B cell (primary cell): Measurements from ENCODE around the gene BBOX1. TPM values are rescaled to one million over a fixed set of nuclear protein-coding genes. Genes with fewer than 3 reads are reported as not detected.

Source experiments
- ATAC-seq: fragments of 200-7000 bp; cut with Tn5 transposase; one replicate; pipeline ENCODE4 v1.10.0; 2021; ENCODE audit warnings: low read depth, mild to moderate bottlenecking, moderate number of reproducible peaks, moderate library complexity
- CTCF ChIA-PET: fragments of 350-600 bp; sonication (Branson Sonifier 250); formaldehyde crosslinking; loops from one replicate; lab custom pipeline; 2021; ENCODE audit warnings: antibody characterized with exemption, inconsistent platforms; lab: Charles Lee
- POLR2A ChIA-PET: fragments of 350-600 bp; sonication (Branson Sonifier 250); formaldehyde crosslinking; loops from one replicate; lab custom pipeline; 2021; ENCODE audit warnings: antibody characterized with exemption; lab: Charles Lee
- DNase-seq: peaks from one replicate; pipeline ENCODE4 v3.0.0; 2013
- H2AFZ ChIP-seq: 2 replicates; pipeline ENCODE4 v1.6.1; 2012; ENCODE audit warnings: mild to moderate bottlenecking, low read depth, low read length; ENCODE audit not compliant: insufficient read depth, poor library complexity, severe bottlenecking
- H3K27ac ChIP-seq, 2 donors: 1 replicate in 1 of 2; 2 replicates in 1 of 2; pipeline ENCODE4 v1.5.1; 2012 to 2013; ENCODE audit warnings: low read length in 2 of 2, mild to moderate bottlenecking in 2 of 2, moderate library complexity in 1 of 2
- H3K27me3 ChIP-seq, 4 experiments: fragments of 200-600 bp in 1 of 4; sonication (generic) in 1 of 4; replicated peaks in 1 of 4; 1 replicate in 2 of 4; 2 replicates in 2 of 4; pipeline versions ENCODE4 v1.6.1 to v1.7.0; 2013 to 2016; ENCODE audit warnings: low read length in 3 of 4, mild to moderate bottlenecking in 2 of 4, mixed read lengths in 1 of 4, moderate library complexity in 1 of 4; ENCODE audit not compliant: insufficient read depth in 4 of 4, control insufficient read depth in 3 of 4; ENCODE audit errors: control extremely low read depth in 1 of 4
- H3K36me3 ChIP-seq, 2 experiments: replicated peaks in 1 of 2; 1 replicate in 1 of 2; 2 replicates in 1 of 2; pipeline versions ENCODE4 v1.6.1 to v1.7.1; 2013; ENCODE audit warnings: low read length in 1 of 2; ENCODE audit not compliant: insufficient read depth in 2 of 2, control insufficient read depth in 1 of 2; ENCODE audit errors: control extremely low read depth in 1 of 2, extremely low read depth in 1 of 2
- H3K4me1 ChIP-seq, 2 donors: fragments of 200-600 bp in 1 of 2; sonication (generic) in 1 of 2; 1 replicate in 1 of 2; 2 replicates in 1 of 2; pipeline versions ENCODE4 v1.5.1 to v1.6.1; 2013 to 2017; ENCODE audit warnings: low read length in 2 of 2; ENCODE audit not compliant: control insufficient read depth in 2 of 2, insufficient read depth in 2 of 2
- H3K4me2 ChIP-seq: replicated peaks from 2 replicates; pipeline ENCODE3; 2012; ENCODE audit warnings: mild to moderate bottlenecking, low read depth, low read length; ENCODE audit not compliant: poor library complexity, severe bottlenecking
- H3K4me3 ChIP-seq, 5 experiments: fragments of 200-600 bp in 1 of 5; sonication (generic) in 1 of 5; 1 replicate in 3 of 5; 2 replicates in 2 of 5; pipeline versions ENCODE4 v1.5.1 to v1.7.0; 2011 to 2016; ENCODE audit warnings: low read length in 4 of 5, mild to moderate bottlenecking in 4 of 5, low read depth in 2 of 5, control low read depth in 1 of 5, moderate library complexity in 1 of 5; ENCODE audit not compliant: insufficient read depth in 1 of 5; ENCODE audit errors: control extremely low read depth in 1 of 5, extremely low read depth in 1 of 5
- H3K79me2 ChIP-seq: fragments of 200-600 bp; sonication (generic); one replicate; pipeline ENCODE4 v1.6.0; 2016; ENCODE audit warnings: low read length; ENCODE audit not compliant: control insufficient read depth, insufficient read depth
- H3K9ac ChIP-seq: fragments of 200-600 bp; sonication (generic); 2 replicates; pipeline ENCODE4 v1.6.1; 2017; ENCODE audit warnings: mild to moderate bottlenecking, low read length, moderate library complexity
- H3K9me3 ChIP-seq, 3 donors: one replicate each; pipeline versions ENCODE4 v1.6.1 to v1.7.1; 2013; ENCODE audit warnings: low read length in 2 of 3; ENCODE audit not compliant: control insufficient read depth in 2 of 3, insufficient read depth in 1 of 3; ENCODE audit errors: control extremely low read depth in 1 of 3
- H4K20me1 ChIP-seq: 2 replicates; pipeline ENCODE4 v1.6.0; 2012; ENCODE audit warnings: mild to moderate bottlenecking, low read length; ENCODE audit not compliant: insufficient read depth, control insufficient read depth, poor library complexity, severe bottlenecking
- H3K27ac Mint-ChIP-seq: one replicate; pipeline ENCODE4 v1.8.0; 2021; ENCODE audit warnings: mixed read lengths
- H3K27me3 Mint-ChIP-seq: one replicate; pipeline ENCODE4 v1.8.0; 2021; ENCODE audit warnings: mixed read lengths
- H3K4me1 Mint-ChIP-seq: one replicate; pipeline ENCODE4 v1.8.0; 2021; ENCODE audit warnings: mixed read lengths
- H3K4me3 Mint-ChIP-seq: one replicate; pipeline ENCODE4 v1.8.0; 2021; ENCODE audit warnings: mixed read lengths
- H3K9me3 Mint-ChIP-seq: one replicate; pipeline ENCODE4 v1.8.0; 2022; ENCODE audit warnings: mixed read lengths; ENCODE audit not compliant: insufficient read depth
- EZH2 ChIP-seq: IDR thresholded peaks from 2 replicates; pipeline ENCODE4 v1.6.1; 2012; ENCODE audit warnings: borderline replicate concordance, low read depth, mild to moderate bottlenecking, moderate library complexity, low read length; ENCODE audit not compliant: insufficient read depth, poor library complexity, severe bottlenecking
- WGBS: methylation state at CpG from one replicate; pipeline ENCODE4 v1.1.5; 2013; ENCODE audit warnings: missing lambda C conversion rate; ENCODE audit not compliant: insufficient coverage; 5-methylcytosine and 5-hydroxymethylcytosine counted together
- intact Hi-C: fragments of 100-400 bp; cut with micrococcal nuclease; formaldehyde crosslinking; loops from one replicate; pipeline ENCODE4 v1.10.0; 2022
- polyA plus RNA-seq: library from polyadenylated mRNA; depleted of rRNA; stranded (reverse); fragments of >200 nt; gene quantifications from 2 replicates; pipeline ENCODE4 v1.2.3, GENCODE V29; 2012
- total RNA-seq, 2 donors: library from RNA; stranded (reverse); fragments of 120-200 nt in 1 of 2; gene quantifications; 1 replicate in 1 of 2; 2 replicates in 1 of 2; pipeline versions ENCODE4 v1.2.3 to v1.2.4, GENCODE V29; 2013 to 2022
- TF ChIP-seq, protein P1 (sequence below): fragments of 200-600 bp; IDR thresholded peaks from one replicate; pipeline ENCODE4 v1.8.0; 2022; ENCODE audit warnings: antibody characterized with exemption, mild to moderate bottlenecking

The BBOX1 gene
- total and polyA plus RNA-seq, 2 donors (not counting 1 experiment from before 2014, with no cell fraction given), result not detected

DNA sequence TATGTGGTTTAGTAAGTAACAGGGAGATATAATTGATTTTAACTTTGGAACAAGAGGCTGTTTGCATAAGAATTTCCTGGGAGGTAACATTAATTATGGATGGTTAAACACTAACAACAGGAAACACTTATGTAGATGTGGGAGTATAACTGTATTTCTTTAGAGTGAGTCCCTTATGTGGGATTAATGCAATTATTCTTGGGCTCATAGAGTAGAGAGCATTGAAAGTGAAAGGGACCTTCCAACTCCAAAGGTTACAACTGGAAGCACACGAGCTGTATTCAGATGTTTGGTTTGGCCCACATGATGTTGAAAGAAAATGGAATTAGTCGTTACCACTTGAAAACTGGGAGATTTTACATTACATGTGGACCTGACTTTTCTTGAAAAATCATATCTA, 53.5 kb downstream of the BBOX1 start:
- Mint-ChIP-seq H3K27me3 (no peaks in the 10 kb centered on the region), H3K4me3 (no peak overlapping the region), H3K4me1 (no peaks in the 10 kb centered on the region), H3K9me3 (peaks cover 9% of the 10 kb centered on the region), H3K27ac (no peak overlapping the region)
- no peaks in the 10 kb centered on the region for H3K79me2 ChIP-seq
- no peak overlapping the region for H2AFZ ChIP-seq
- no peaks in the 10 kb centered on the region for H4K20me1 ChIP-seq
- POLR2A ChIA-PET, result no interaction called here
- TF ChIP-seq, protein P1, sequence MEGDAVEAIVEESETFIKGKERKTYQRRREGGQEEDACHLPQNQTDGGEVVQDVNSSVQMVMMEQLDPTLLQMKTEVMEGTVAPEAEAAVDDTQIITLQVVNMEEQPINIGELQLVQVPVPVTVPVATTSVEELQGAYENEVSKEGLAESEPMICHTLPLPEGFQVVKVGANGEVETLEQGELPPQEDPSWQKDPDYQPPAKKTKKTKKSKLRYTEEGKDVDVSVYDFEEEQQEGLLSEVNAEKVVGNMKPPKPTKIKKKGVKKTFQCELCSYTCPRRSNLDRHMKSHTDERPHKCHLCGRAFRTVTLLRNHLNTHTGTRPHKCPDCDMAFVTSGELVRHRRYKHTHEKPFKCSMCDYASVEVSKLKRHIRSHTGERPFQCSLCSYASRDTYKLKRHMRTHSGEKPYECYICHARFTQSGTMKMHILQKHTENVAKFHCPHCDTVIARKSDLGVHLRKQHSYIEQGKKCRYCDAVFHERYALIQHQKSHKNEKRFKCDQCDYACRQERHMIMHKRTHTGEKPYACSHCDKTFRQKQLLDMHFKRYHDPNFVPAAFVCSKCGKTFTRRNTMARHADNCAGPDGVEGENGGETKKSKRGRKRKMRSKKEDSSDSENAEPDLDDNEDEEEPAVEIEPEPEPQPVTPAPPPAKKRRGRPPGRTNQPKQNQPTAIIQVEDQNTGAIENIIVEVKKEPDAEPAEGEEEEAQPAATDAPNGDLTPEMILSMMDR, result no peak
- DNase-seq (no peak), ATAC-seq (no peak)
- H3K9me3 ChIP-seq, result peaks cover 0 to 2% (median 0%) of the 10 kb centered on the region in 3 donors
- H3K4me2 ChIP-seq, result no peak overlapping the region
- no peak overlapping the region for H3K9ac ChIP-seq
- H3K4me1 ChIP-seq, result no peaks in the 10 kb centered on the region
- no peak overlapping the region for H3K4me3 ChIP-seq
- WGBS, result no CpG with 5 or more reads among the region's 2 CpGs
- intact Hi-C loops, result no loop called here
- CTCF ChIA-PET, result no interaction called here
- no peaks in the 10 kb centered on the region for H3K36me3 ChIP-seq
- H3K27ac ChIP-seq, result no peak overlapping the region
- no peaks in the 10 kb centered on the region for H3K27me3 ChIP-seq

DNA sequence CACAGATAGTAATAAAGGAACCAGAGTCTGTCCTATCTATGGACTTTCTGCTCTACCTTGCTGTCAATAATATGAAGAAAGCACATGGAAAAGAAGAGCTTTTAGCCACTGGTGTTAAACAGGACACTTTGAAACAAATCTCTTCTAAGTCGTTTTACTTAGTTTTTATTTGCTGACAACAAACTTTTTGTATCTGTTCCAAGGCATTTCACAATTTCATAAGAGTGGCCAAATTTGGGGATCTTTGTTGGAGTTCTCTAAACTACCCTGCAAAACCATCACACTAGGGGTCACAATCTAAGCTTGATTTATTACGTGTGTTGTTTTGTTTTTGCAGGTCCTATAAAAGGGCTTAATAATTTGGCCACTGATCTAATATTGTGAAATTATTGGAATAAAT, 54.4 kb downstream of the BBOX1 start:
- no peak overlapping the region for H2AFZ ChIP-seq
- no CpG with 5 or more reads among the region's 2 CpGs for WGBS
- POLR2A ChIA-PET, result no interaction called here
- H3K27me3 Mint-ChIP-seq, result no peaks in the 10 kb centered on the region
- no peaks in the 10 kb centered on the region for H3K4me1 ChIP-seq
- no peaks in the 10 kb centered on the region for H4K20me1 ChIP-seq
- no peaks in the 10 kb centered on the region for H3K4me1 Mint-ChIP-seq
- intact Hi-C loops, result no loop called here
- no peaks in the 10 kb centered on the region for H3K27me3 ChIP-seq
- TF ChIP-seq, protein P1, result no peak
- TF ChIP-seq EZH2, result no peak
- no peaks in the 10 kb centered on the region for H3K9me3 ChIP-seq
- H3K4me2 ChIP-seq, result no peak overlapping the region
- CTCF ChIA-PET, result no interaction called here
- H3K4me3 Mint-ChIP-seq, result no peak overlapping the region
- no peaks in the 10 kb centered on the region for H3K79me2 ChIP-seq
- no peak overlapping the region for H3K27ac ChIP-seq
- no peak for ATAC-seq
- peaks cover 7% of the 10 kb centered on the region for H3K9me3 Mint-ChIP-seq
- H3K4me3 ChIP-seq, result no peak overlapping the region
- H3K27ac Mint-ChIP-seq, result no peak overlapping the region
- no peak for DNase-seq
- H3K9ac ChIP-seq, result no peak overlapping the region
- H3K36me3 ChIP-seq, result no peaks in the 10 kb centered on the region
